ENCODE data around the gene NFATC1. TPM values are rescaled to one million over a fixed set of nuclear protein-coding genes. Genes with fewer than 3 reads are reported as not detected.
A peak's percentile ranks its signal among the peaks of the same experiment; 100 is the strongest.

NFATC1 gene
- total RNA-seq, 1 donor from 2014 or later = 64.1 TPM

DNA sequence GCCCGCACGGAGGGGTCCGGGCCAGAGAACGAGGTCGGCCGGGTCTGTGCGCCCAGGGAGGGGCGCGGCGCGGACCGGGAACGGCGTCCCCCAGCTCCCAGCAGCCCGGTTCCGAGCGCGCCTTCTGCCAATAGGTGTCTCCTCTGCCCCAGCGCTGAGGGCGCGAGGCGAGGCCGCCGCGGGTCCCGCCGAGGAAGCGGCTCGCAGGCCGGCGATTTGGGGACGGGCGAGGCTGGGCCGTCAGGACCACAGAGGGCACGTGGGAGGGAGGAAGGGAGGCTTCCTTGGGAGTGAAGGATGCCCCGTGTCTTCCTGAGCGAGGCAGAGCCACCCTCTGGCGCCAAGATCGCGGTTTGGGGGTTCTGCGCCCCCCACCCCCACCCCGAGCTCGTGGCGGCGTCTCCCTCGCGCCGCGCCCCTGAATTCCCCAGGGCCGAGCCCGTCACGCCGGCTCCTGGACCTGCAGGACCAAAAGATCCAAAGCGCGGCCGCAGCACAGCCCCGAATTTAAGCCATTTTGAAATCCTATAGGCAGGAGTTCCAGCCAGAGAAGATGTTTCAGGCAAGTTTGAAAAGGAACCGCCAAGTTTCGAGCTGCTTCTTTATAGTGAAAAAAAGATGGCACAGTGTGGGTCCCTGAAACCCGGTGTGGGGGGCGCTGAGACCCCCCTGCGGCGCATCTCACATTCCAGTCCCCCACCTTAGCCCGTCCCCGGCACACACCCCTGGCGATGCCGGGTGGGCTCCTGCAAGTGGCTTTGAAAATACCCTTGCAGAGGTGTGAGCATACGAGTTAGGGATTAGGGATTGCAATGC, 909 bp downstream of the NFATC1 start:
- Histone ChIP-seq H3K9me3 (no peaks in the 10 kb centered on the region), H3K27ac (peak overlapping the region; percentile 91 to 99), H3K36me3 (no peaks in the 10 kb centered on the region), H3K4me3 (peak overlapping the region; percentile 64 to 92), H3K4me1 (peaks cover 9 to 17% of the 10 kb centered on the region in 2 donors), H3K27me3 (no peaks in the 10 kb centered on the region)
- no peak for DNase-seq (ENCODE audit: low spot score in 2 of 2)
- TF ChIP-seq, protein P1, sequence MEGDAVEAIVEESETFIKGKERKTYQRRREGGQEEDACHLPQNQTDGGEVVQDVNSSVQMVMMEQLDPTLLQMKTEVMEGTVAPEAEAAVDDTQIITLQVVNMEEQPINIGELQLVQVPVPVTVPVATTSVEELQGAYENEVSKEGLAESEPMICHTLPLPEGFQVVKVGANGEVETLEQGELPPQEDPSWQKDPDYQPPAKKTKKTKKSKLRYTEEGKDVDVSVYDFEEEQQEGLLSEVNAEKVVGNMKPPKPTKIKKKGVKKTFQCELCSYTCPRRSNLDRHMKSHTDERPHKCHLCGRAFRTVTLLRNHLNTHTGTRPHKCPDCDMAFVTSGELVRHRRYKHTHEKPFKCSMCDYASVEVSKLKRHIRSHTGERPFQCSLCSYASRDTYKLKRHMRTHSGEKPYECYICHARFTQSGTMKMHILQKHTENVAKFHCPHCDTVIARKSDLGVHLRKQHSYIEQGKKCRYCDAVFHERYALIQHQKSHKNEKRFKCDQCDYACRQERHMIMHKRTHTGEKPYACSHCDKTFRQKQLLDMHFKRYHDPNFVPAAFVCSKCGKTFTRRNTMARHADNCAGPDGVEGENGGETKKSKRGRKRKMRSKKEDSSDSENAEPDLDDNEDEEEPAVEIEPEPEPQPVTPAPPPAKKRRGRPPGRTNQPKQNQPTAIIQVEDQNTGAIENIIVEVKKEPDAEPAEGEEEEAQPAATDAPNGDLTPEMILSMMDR (IDR thresholded peaks at IDR 0.05) = peak in 1 of 3 experiments; percentile 41
- intact Hi-C loops (cut with DNase I) = loop anchor here (5.0 to 10.0 kb wide), 4 partner anchors 329 to 708 kb away; partner anchors contain the start of genes ADNP2, ATP9B, RBFA and TXNL4A

DNA sequence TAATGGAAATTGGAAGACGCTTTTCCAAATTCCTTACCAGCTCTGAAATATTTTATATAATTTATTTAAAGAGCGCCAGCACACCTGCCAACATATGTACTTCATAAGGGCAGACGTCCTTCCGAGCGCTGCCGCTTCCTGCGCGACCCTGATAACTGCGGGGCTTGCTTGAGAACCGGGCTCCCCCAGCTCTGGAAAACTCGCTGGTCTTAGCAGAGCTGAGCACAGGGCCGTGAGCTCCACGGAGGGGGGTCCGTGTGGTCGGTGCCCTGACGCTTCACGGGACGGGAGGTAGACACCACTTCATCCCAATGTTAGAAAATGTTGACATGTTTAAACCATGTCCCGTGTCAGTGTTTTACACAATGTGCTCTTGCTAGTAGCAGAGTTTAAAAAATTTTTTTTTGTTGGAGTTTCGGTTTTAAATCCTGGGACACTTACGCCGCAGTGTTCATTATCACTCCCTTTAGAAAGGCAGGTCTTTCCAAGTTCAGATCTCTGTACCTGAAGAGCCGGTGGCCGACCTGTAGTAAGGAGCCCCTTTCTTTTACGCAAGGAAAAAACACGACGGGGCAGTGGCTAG, 1.6 kb downstream of the NFATC1 start:
- Histone ChIP-seq H3K27me3 (no peaks in the 10 kb centered on the region), H3K4me3 (peak overlapping the region; percentile 64 to 92), H3K9me3 (no peaks in the 10 kb centered on the region), H3K4me1 (peaks cover 9 to 17% of the 10 kb centered on the region in 2 donors), H3K27ac (no peak overlapping the region), H3K36me3 (no peaks in the 10 kb centered on the region)
- TF ChIP-seq, protein P1 (IDR thresholded peaks at IDR 0.05) = no peak
- no peak for DNase-seq (ENCODE audit: low spot score in 2 of 2)
- intact Hi-C loops (cut with DNase I) = loop anchor here (5.0 to 10.0 kb wide), 4 partner anchors 330 to 707 kb away; partner anchors contain the start of genes ADNP2, ATP9B, RBFA and TXNL4A

DNA sequence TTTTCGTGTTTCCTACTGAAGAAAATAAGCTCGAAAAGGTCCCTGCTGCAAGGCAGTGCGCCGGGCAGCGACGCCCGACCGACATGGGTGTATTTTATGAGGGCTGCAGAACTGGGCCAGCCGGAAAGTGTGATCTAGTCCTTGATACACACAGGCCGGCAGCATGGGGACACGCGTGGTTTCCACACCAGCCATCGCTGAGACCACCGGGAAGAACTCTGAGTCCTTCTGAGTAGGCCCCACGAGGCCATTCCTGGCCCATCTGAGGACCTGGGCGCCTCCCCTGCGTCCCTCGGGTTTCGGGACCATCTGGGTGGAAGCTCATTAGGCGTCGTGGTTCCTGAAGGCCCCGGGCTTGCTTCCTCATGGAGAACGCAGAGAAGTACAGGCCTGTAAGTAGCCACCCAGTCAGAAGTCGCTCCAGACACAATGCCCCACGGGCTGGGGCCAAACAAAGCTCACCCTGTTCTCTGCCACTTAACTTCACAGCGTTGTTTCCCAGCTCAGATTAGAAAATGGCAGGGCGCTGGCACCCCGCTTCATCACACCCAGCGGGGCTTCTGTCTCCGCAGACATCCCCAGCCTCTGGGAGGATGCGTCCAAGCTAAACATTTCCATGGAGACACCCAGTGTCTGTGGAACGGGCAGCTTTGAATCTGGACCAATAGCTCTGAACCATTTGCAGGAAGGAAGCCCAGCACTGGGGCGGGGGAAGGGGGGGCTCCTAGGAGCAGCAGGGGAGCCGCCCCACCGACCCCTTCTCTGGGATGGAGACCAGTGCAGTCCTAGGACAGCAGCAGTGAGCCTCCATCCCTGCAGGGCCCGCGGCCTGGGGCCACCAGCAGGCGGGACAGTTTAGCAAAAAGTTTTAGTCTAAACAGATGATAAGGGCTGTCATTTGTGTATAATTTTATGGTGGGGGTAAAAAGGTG, 2.4 kb downstream of the NFATC1 start:
- DNase-seq (ENCODE audit: low spot score in 2 of 2) = no peak
- intact Hi-C loops (cut with DNase I) = loop anchor here (5.0 to 10.0 kb wide), 4 partner anchors 331 to 707 kb away; partner anchors contain the start of genes ADNP2, ATP9B, RBFA and TXNL4A
- H3K9me3 ChIP-seq = no peaks in the 10 kb centered on the region

DNA sequence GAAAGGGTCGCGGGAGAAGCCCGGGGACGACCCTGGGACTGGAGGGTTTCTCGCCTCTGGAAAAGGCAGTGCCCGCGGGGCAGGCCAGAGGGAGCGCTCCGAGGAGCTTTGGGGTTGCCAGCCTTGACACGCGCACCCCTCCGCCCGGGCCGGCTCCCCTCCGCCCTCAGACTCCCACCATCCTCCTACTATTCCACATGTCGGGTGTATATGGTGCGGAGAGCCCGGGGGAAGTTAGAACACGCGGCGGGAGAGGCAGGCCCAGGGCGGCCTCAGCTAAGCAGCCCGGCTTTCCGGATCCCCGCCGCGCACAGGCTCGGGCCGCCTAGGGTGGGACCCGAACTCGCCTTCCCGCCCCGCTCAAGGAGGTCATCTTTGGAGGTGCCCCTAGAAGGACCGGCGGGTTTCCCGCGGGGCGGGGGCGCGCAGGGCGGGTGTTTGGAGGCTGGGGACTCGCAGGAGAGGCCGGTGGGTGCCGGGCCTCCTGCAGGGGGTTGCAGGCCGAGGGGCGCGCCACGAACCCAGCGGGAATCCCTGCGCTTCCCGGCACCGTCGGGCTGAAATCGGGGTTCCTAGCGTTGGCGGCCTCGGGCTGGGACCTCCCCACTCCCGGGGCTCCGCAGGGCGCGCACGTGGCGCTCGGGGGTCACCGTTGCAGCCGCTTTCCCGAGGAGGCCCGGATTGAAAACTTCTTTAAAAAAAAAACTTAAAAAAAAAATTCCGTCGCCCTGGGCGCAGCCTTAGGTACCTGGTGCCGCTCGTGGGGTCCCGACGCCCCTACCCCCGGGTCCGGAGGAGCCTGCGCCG, 3.7 kb downstream of the NFATC1 start:
- intact Hi-C loops (cut with DNase I) = loop anchor here (5.0 to 10.0 kb wide), 6 partner anchors 58 to 705 kb away; partner anchors contain the start of genes ADNP2, ATP9B, RBFA and TXNL4A
- H3K27ac ChIP-seq = peak overlapping the region; percentile 89 to 90
- H3K9me3 ChIP-seq = no peaks in the 10 kb centered on the region
- H3K4me1 ChIP-seq = peaks cover 9 to 23% of the 10 kb centered on the region in 2 donors
- peak overlapping the region; percentile 91 to 96 for H3K4me3 ChIP-seq
- no peaks in the 10 kb centered on the region for H3K36me3 ChIP-seq
- DNase-seq (ENCODE audit: low spot score in 2 of 2) = peak in 1 of 2 donors; percentile 67
- no peaks in the 10 kb centered on the region for H3K27me3 ChIP-seq
- TF ChIP-seq, protein P1 (IDR thresholded peaks at IDR 0.05) = no peak

More for the DNA sequence above, 2.4 kb downstream of the NFATC1 start:
- TF ChIP-seq, protein P1 (IDR thresholded peaks at IDR 0.05) = no peak
- no peak overlapping the region for H3K4me3 ChIP-seq
- H3K27ac ChIP-seq = no peak overlapping the region
- H3K27me3 ChIP-seq = no peaks in the 10 kb centered on the region
- H3K4me1 ChIP-seq = peaks cover 9 to 17% of the 10 kb centered on the region in 2 donors
- no peaks in the 10 kb centered on the region for H3K36me3 ChIP-seq

Measured in ascending aorta (tissue), 2 donors.